HepG2 (cell line): ENCODE measurements around the gene EEF2. TPM values are rescaled to one million over a fixed set of nuclear protein-coding genes. Genes with fewer than 3 reads are reported as not detected.

Experiments
- CBFB ChIP-seq: sonication (generic); formaldehyde crosslinking; IDR thresholded peaks from 2 replicates; pipeline ENCODE4 v1.4.0; 2020; ENCODE audit warnings: missing genetic modification reagents
- CC2D1A ChIP-seq: sonication (generic); formaldehyde crosslinking; IDR thresholded peaks from 2 replicates; pipeline ENCODE4 v1.8.1; 2023; ENCODE audit warnings: mild to moderate bottlenecking, missing genetic modification reagents
- DNMT1 ChIP-seq: sonication (generic); formaldehyde crosslinking; IDR thresholded peaks from 2 replicates; pipeline ENCODE4 v1.5.1; 2020; ENCODE audit warnings: mild to moderate bottlenecking, missing genetic modification reagents
- GPN1 ChIP-seq: sonication (generic); formaldehyde crosslinking; IDR thresholded peaks from 2 replicates; pipeline ENCODE4 v1.5.1; 2020; ENCODE audit warnings: missing genetic modification reagents, borderline replicate concordance
- HNF4A ChIP-seq: sonication (generic); formaldehyde crosslinking; IDR thresholded peaks from 2 replicates; pipeline ENCODE4 v1.4.0; 2020; ENCODE audit warnings: missing genetic modification reagents
- KLF9 ChIP-seq: IDR thresholded peaks from 2 replicates; pipeline ENCODE4 v1.6.1; 2016; ENCODE audit warnings: low read depth
- PPARG ChIP-seq: conservative IDR thresholded peaks from 2 replicates; pipeline ENCODE4 v1.6.1; 2016; ENCODE audit warnings: missing biosample characterization, missing genetic modification reagents
- RFX5 ChIP-seq: IDR thresholded peaks from 2 replicates; pipeline ENCODE4 v1.6.1; 2011; ENCODE audit warnings: low read depth, low read length, improper control_type of control experiment
- SKI ChIP-seq: fragments of 450-650 bp; IDR thresholded peaks from one replicate; pipeline ENCODE4 v1.6.1; 2018; ENCODE audit warnings: mild to moderate bottlenecking; ENCODE audit not compliant: partially characterized antibody
- SP2 ChIP-seq: sonication (generic); formaldehyde crosslinking; IDR thresholded peaks from 2 replicates; pipeline ENCODE4 v1.5.1; 2020; ENCODE audit warnings: mild to moderate bottlenecking, missing genetic modification reagents
- STAT5B ChIP-seq: sonication (generic); formaldehyde crosslinking; IDR thresholded peaks from 2 replicates; pipeline ENCODE4 v1.4.0; 2020; ENCODE audit warnings: missing genetic modification reagents
- TAF1 ChIP-seq: sonication (generic); formaldehyde crosslinking; IDR thresholded peaks from 2 replicates; pipeline ENCODE4 v1.4.0; 2020; ENCODE audit warnings: missing genetic modification reagents
- TBX3 ChIP-seq: fragments of 450-650 bp; IDR thresholded peaks from 2 replicates; pipeline ENCODE4 v1.6.1; 2017; ENCODE audit warnings: antibody characterized with exemption, mild to moderate bottlenecking, inconsistent platforms, borderline replicate concordance
- U2AF1 ChIP-seq: fragments of 200-400 bp; formaldehyde crosslinking; optimal IDR thresholded peaks from 2 replicates; pipeline ENCODE3; 2017; ENCODE audit warnings: mild to moderate bottlenecking, low read depth, low read length
- ZBTB38 ChIP-seq: sonication (generic); formaldehyde crosslinking; IDR thresholded peaks from 2 replicates; pipeline ENCODE4 v1.5.1; 2020; ENCODE audit warnings: mild to moderate bottlenecking, missing genetic modification reagents
- ZFP41 ChIP-seq: sonication (generic); formaldehyde crosslinking; IDR thresholded peaks from 2 replicates; pipeline ENCODE4 v1.4.0; 2020; ENCODE audit warnings: mild to moderate bottlenecking, missing genetic modification reagents, borderline replicate concordance
- ZNF225 ChIP-seq: sonication (generic); formaldehyde crosslinking; IDR thresholded peaks from 2 replicates; pipeline ENCODE4 v1.4.0; 2020; ENCODE audit warnings: mild to moderate bottlenecking, missing genetic modification reagents
- ZNF441 ChIP-seq: sonication (generic); formaldehyde crosslinking; IDR thresholded peaks from 2 replicates; pipeline ENCODE4 v1.7.0; 2021; ENCODE audit warnings: missing genetic modification reagents, borderline replicate concordance
- ZNF510 ChIP-seq: sonication (generic); formaldehyde crosslinking; IDR thresholded peaks from 2 replicates; pipeline ENCODE4 v1.4.0; 2020; ENCODE audit warnings: low read depth, mild to moderate bottlenecking, missing genetic modification reagents
- ZNF577 ChIP-seq: sonication (generic); formaldehyde crosslinking; IDR thresholded peaks from 2 replicates; pipeline ENCODE4 v1.4.0; 2020; ENCODE audit warnings: mild to moderate bottlenecking, low read depth, missing genetic modification reagents, borderline replicate concordance
- ZNF589 ChIP-seq: sonication (generic); formaldehyde crosslinking; conservative IDR thresholded peaks from 2 replicates; pipeline ENCODE4 v1.8.0; 2022; ENCODE audit warnings: mild to moderate bottlenecking, moderate library complexity, missing genetic modification reagents
- ZNF749 ChIP-seq: sonication (generic); formaldehyde crosslinking; IDR thresholded peaks from 2 replicates; pipeline ENCODE4 v1.8.0; 2022; ENCODE audit warnings: mild to moderate bottlenecking, missing genetic modification reagents, moderate library complexity, borderline replicate concordance
- ZSCAN30 ChIP-seq: sonication (generic); formaldehyde crosslinking; IDR thresholded peaks from 2 replicates; pipeline ENCODE4 v1.5.0; 2020; ENCODE audit warnings: mild to moderate bottlenecking, missing genetic modification reagents
- polyA plus RNA-seq, 8 experiments: library from polyadenylated mRNA; depleted of rRNA in 3 of 8; stranded (reverse) in 7 of 8; unstranded in 1 of 8; fragments of >200 nt; fragmentation: Illumina TruSeq in 4 of 8; extraction: Trizol in 4 of 8; gene quantifications; 2 replicates each; pipeline versions ENCODE4 v1.2.1 to v1.2.3, GENCODE V29; 2011 to 2016; ENCODE audit warnings: low read depth in 4 of 8, missing spikeins in 1 of 8, mixed read lengths in 1 of 8; ENCODE audit not compliant: insufficient read depth in 1 of 8
- total RNA-seq, 5 experiments: library from RNA; depleted of rRNA; stranded (reverse); fragments of >200 nt; fragmentation: Illumina TruSeq; extraction: Trizol; gene quantifications; 2 replicates each; pipeline ENCODE4 v1.2.3, GENCODE V29; 2016; ENCODE audit warnings: low read depth in 1 of 5
- TF ChIP-seq, protein P1 (sequence below): sonication (generic); formaldehyde crosslinking; IDR thresholded peaks from 2 replicates; pipeline ENCODE4 v1.4.0; 2020; ENCODE audit warnings: missing genetic modification reagents
- TF ChIP-seq, protein P2 (sequence below): sonication (generic); formaldehyde crosslinking; IDR thresholded peaks from 2 replicates; pipeline ENCODE4 v1.4.0; 2020; ENCODE audit warnings: missing genetic modification reagents
- TF ChIP-seq, protein P3 (sequence below): sonication (generic); formaldehyde crosslinking; IDR thresholded peaks from 2 replicates; pipeline ENCODE4 v1.4.0; 2020; ENCODE audit warnings: mild to moderate bottlenecking, missing genetic modification reagents

Gene EEF2
- total and polyA plus RNA-seq, 2 of the 13 experiments (the other 11 are each of a cell fraction or from before 2014, with no cell fraction given) = 1,441 to 1,777 TPM

DNA sequence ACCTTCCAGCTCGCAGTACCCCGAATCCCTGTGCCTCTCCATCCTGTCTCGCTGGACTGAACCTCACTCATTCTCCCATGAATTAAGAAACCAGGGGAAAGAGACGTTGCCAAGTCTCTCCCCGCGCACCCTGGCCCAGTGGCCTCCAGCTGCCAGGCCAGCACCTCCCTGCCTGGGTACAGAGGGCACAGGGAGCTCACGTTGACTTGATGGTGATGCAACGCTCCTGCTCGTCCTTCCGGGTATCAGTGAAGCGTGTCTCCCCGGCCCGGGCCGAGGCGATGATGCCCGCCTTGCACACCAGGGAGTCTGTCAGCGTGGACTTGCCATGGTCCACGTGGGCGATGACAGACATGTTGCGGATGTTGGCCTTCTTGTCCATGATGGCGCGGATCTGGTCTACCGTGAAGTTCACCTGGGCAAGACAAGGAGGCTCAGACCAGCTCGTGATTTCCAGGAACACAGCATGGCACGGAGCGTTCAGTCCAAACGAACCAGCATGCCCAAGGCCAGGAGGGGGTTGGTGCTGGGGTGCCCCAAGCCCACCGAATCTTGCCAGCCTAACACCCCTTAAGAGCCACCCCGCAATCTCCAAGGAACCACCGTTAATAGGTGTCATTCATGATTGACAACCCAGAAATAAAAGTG, 1.2 kb downstream of the EEF2 start (continued):
- TF ChIP-seq, protein P1, sequence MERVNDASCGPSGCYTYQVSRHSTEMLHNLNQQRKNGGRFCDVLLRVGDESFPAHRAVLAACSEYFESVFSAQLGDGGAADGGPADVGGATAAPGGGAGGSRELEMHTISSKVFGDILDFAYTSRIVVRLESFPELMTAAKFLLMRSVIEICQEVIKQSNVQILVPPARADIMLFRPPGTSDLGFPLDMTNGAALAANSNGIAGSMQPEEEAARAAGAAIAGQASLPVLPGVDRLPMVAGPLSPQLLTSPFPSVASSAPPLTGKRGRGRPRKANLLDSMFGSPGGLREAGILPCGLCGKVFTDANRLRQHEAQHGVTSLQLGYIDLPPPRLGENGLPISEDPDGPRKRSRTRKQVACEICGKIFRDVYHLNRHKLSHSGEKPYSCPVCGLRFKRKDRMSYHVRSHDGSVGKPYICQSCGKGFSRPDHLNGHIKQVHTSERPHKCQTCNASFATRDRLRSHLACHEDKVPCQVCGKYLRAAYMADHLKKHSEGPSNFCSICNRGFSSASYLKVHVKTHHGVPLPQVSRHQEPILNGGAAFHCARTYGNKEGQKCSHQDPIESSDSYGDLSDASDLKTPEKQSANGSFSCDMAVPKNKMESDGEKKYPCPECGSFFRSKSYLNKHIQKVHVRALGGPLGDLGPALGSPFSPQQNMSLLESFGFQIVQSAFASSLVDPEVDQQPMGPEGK (CRISPR knock-in tag) = peak; percentile 22; the same call in 1 of the 2 replicates
- TF ChIP-seq ZSCAN30 (CRISPR knock-in tag) (no peak), SKI (no peak), ZNF441 (CRISPR knock-in tag) (no peak), STAT5B (CRISPR knock-in tag) (no peak), GPN1 (CRISPR knock-in tag) (no peak), ZNF577 (CRISPR knock-in tag) (0 out of 2 replicates have a peak, but pooled peaks have one; percentile 36), U2AF1 (peak; percentile 59), HNF4A (CRISPR knock-in tag) (no peak), ZNF589 (no peak), TAF1 (CRISPR knock-in tag) (no peak), DNMT1 (no peak), TBX3 (no peak), CBFB (no peak), CC2D1A (no peak), ZNF225 (CRISPR knock-in tag) (peak; percentile 46; the same call in 1 of the 2 replicates), SP2 (CRISPR knock-in tag) (no peak), RFX5 (no peak), ZFP41 (CRISPR knock-in tag) (no peak), KLF9 (CRISPR knock-in tag) (no peak), PPARG (CRISPR knock-in tag) (no peak), ZBTB38 (CRISPR knock-in tag) (0 out of 2 replicates have a peak, but pooled peaks have one; percentile 21), ZNF749 (no peak), ZNF510 (no peak)
- TF ChIP-seq, protein P2, sequence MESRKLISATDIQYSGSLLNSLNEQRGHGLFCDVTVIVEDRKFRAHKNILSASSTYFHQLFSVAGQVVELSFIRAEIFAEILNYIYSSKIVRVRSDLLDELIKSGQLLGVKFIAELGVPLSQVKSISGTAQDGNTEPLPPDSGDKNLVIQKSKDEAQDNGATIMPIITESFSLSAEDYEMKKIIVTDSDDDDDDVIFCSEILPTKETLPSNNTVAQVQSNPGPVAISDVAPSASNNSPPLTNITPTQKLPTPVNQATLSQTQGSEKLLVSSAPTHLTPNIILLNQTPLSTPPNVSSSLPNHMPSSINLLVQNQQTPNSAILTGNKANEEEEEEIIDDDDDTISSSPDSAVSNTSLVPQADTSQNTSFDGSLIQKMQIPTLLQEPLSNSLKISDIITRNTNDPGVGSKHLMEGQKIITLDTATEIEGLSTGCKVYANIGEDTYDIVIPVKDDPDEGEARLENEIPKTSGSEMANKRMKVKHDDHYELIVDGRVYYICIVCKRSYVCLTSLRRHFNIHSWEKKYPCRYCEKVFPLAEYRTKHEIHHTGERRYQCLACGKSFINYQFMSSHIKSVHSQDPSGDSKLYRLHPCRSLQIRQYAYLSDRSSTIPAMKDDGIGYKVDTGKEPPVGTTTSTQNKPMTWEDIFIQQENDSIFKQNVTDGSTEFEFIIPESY = no peak
- TF ChIP-seq, protein P3, sequence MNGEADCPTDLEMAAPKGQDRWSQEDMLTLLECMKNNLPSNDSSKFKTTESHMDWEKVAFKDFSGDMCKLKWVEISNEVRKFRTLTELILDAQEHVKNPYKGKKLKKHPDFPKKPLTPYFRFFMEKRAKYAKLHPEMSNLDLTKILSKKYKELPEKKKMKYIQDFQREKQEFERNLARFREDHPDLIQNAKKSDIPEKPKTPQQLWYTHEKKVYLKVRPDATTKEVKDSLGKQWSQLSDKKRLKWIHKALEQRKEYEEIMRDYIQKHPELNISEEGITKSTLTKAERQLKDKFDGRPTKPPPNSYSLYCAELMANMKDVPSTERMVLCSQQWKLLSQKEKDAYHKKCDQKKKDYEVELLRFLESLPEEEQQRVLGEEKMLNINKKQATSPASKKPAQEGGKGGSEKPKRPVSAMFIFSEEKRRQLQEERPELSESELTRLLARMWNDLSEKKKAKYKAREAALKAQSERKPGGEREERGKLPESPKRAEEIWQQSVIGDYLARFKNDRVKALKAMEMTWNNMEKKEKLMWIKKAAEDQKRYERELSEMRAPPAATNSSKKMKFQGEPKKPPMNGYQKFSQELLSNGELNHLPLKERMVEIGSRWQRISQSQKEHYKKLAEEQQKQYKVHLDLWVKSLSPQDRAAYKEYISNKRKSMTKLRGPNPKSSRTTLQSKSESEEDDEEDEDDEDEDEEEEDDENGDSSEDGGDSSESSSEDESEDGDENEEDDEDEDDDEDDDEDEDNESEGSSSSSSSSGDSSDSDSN (CRISPR knock-in tag) = no peak; the same call in 1 of the 2 replicates
